HepG2 (cell line): Measurements from ENCODE around the gene RHBG. TPM values are rescaled to one million over a fixed set of nuclear protein-coding genes. Genes with fewer than 3 reads are reported as not detected.
"Not testable (repeated sequence)": the region's sequence is repeated elsewhere in the genome, so short reads cannot be mapped to it uniquely, and the experiment has no call there.

Experiments used
- ATAC-seq: fragments of 200-7000 bp; cut with Tn5 transposase; 3 replicates; pipeline ENCODE4 v1.9.1; 2020; ENCODE audit warnings: mild to moderate bottlenecking, moderate library complexity
- BruUV-seq: library from RNA; stranded (reverse); fragments of 400-500 nt; replicated peaks from 2 replicates; lab custom pipeline; 2021; lab: Mats Ljungman, UMichigan
- CTCF ChIA-PET: fragments of 300-600 bp; formaldehyde crosslinking; extraction: SDS; loops from one replicate; lab custom pipeline; 2021; ENCODE audit warnings: low total read pairs, inconsistent platforms, low intra/inter-chr PET ratio; lab: Yijun Ruan, JAX
- POLR2A ChIA-PET: fragments of 350-600 bp; sonication (Branson Sonifier 250); formaldehyde crosslinking; loops from one replicate; lab custom pipeline; 2020; ENCODE audit warnings: antibody characterized with exemption, inconsistent platforms; lab: Yijun Ruan, JAX
- DNase-seq: peaks from one replicate; pipeline ENCODE4 v3.0.0-alpha.2; 2015; ENCODE audit warnings: low spot score
- FAIRE-seq: peaks from 3 replicates; lab custom pipeline; 2011; peaks lifted over from hg19 to GRCh38; lab: Jason Lieb, UNC
- H2AFZ ChIP-seq: one replicate; pipeline ENCODE4 v1.6.1; 2011; ENCODE audit warnings: low read length, inconsistent platforms
- H3K27ac ChIP-seq: fragments of 300-600 bp; 3 replicates; pipeline ENCODE4 v1.8.0; 2011; ENCODE audit warnings: mixed run types, mild to moderate bottlenecking, mixed read lengths, low read length, inconsistent platforms; ENCODE audit not compliant: insufficient read depth; ENCODE audit errors: extremely low read length
- H3K27me3 ChIP-seq, 2 experiments: fragments of 200-600 bp in 1 of 2; 2 replicates in 1 of 2; 3 replicates in 1 of 2; pipeline versions ENCODE4 v1.6.0 to v1.8.0; 2011; ENCODE audit warnings: low read length in 2 of 2, mild to moderate bottlenecking in 2 of 2, moderate library complexity in 2 of 2, inconsistent platforms in 1 of 2; ENCODE audit not compliant: insufficient read depth in 2 of 2, control insufficient read depth in 1 of 2
- H3K36me3 ChIP-seq, 2 experiments: fragments of 200-600 bp in 1 of 2; replicated peaks in 1 of 2; 2 replicates in 1 of 2; 3 replicates in 1 of 2; pipeline versions ENCODE4 v1.5.1 to v1.8.0; 2011; ENCODE audit warnings: low read length in 2 of 2, inconsistent platforms in 1 of 2; ENCODE audit not compliant: insufficient read depth in 2 of 2, control insufficient read depth in 1 of 2
- H3K4me1 ChIP-seq: 2 replicates; pipeline ENCODE4 v1.5.1; 2012; ENCODE audit warnings: low read length, inconsistent platforms; ENCODE audit not compliant: insufficient read depth
- H3K4me2 ChIP-seq: 2 replicates; pipeline ENCODE4 v1.6.0; 2011; ENCODE audit warnings: low read depth, low read length, inconsistent platforms
- H3K4me3 ChIP-seq, 3 experiments: fragments of 200-600 bp in 1 of 3; sonication (generic), shearing (Covaris generic) in 1 of 3; replicated peaks in 1 of 3; 2 replicates each; pipeline ENCODE4 v1.5.1; 2011 to 2016; ENCODE audit warnings: low read length in 3 of 3, inconsistent platforms in 2 of 3, low read depth in 2 of 3, mild to moderate bottlenecking in 2 of 3, control low read depth in 1 of 3, mixed read lengths in 1 of 3; ENCODE audit not compliant: insufficient read depth in 1 of 3
- H3K79me2 ChIP-seq: one replicate; pipeline ENCODE4 v1.6.1; 2011; ENCODE audit warnings: low read length, inconsistent platforms; ENCODE audit not compliant: insufficient read depth
- H3K9ac ChIP-seq: 2 replicates; pipeline ENCODE4 v1.6.0; 2011; ENCODE audit warnings: mild to moderate bottlenecking, low read depth, low read length, inconsistent platforms; ENCODE audit not compliant: insufficient read depth
- H3K9me3 ChIP-seq: 2 replicates; pipeline ENCODE4 v1.5.1; 2012; ENCODE audit warnings: mild to moderate bottlenecking, low read length
- H4K20me1 ChIP-seq: 2 replicates; pipeline ENCODE4 v1.6.0; 2011; ENCODE audit warnings: inconsistent platforms, mild to moderate bottlenecking, low read length, moderate library complexity; ENCODE audit not compliant: insufficient read depth
- AKAP8 ChIP-seq: sonication (generic); formaldehyde crosslinking; IDR thresholded peaks from 2 replicates; pipeline ENCODE4 v1.5.1; 2020; ENCODE audit warnings: mild to moderate bottlenecking, missing genetic modification reagents
- CBFB ChIP-seq: sonication (generic); formaldehyde crosslinking; IDR thresholded peaks from 2 replicates; pipeline ENCODE4 v1.4.0; 2020; ENCODE audit warnings: missing genetic modification reagents
- KLF11 ChIP-seq: IDR thresholded peaks from 2 replicates; pipeline ENCODE4 v1.6.1; 2016; ENCODE audit warnings: missing compliant biosample characterization
- MAZ ChIP-seq, 2 experiments: sonication (generic) in 1 of 2; formaldehyde crosslinking in 1 of 2; IDR thresholded peaks; 2 replicates each; pipeline versions ENCODE4 v1.5.0 to v1.6.1; 2012 to 2020; ENCODE audit warnings: low read depth in 2 of 2, mild to moderate bottlenecking in 2 of 2, borderline replicate concordance in 1 of 2, improper control_type of control experiment in 1 of 2, low read length in 1 of 2, missing genetic modification reagents in 1 of 2, moderate library complexity in 1 of 2
- MLX ChIP-seq: IDR thresholded peaks from 2 replicates; pipeline ENCODE4 v1.6.1; 2016
- RAD21 ChIP-seq: fragments of 450-650 bp; formaldehyde crosslinking; IDR thresholded peaks from 2 replicates; pipeline ENCODE4 v1.5.0; 2020; ENCODE audit warnings: mild to moderate bottlenecking
- SOX5 ChIP-seq: IDR thresholded peaks from 2 replicates; pipeline ENCODE4 v1.6.1; 2016; ENCODE audit warnings: borderline replicate concordance
- ZNF7 ChIP-seq: IDR thresholded peaks from 2 replicates; pipeline ENCODE4 v1.6.1; 2016; ENCODE audit warnings: missing biosample characterization, missing genetic modification reagents
- ZSCAN12 ChIP-seq: sonication (generic); formaldehyde crosslinking; IDR thresholded peaks from 2 replicates; pipeline ENCODE4 v1.9.0; 2021; ENCODE audit warnings: mild to moderate bottlenecking, missing genetic modification reagents
- WGBS: methylation state at CpG from one replicate; pipeline ENCODE4 v1.1.6; 2017; ENCODE audit warnings: low lambda C conversion rate; 5-methylcytosine and 5-hydroxymethylcytosine counted together
- in situ Hi-C: cut with HindIII; loops from 2 replicates; pipeline ENCODE4 v1.10.0; 2017; ENCODE audit warnings: low pct_unique_long_range_greater_than_20kb; ENCODE audit not compliant: extremely low pct_ligation_motif_present
- intact Hi-C: fragments of 100-400 bp; cut with micrococcal nuclease; formaldehyde crosslinking; loops from one replicate; pipeline ENCODE4 v1.10.0; 2022; ENCODE audit not compliant: unreplicated experiment
- polyA plus RNA-seq, 8 experiments: library from polyadenylated mRNA; depleted of rRNA in 3 of 8; stranded (reverse) in 7 of 8; unstranded in 1 of 8; fragments of >200 nt; fragmentation: Illumina TruSeq in 4 of 8; extraction: Trizol in 4 of 8; gene quantifications; 2 replicates each; pipeline versions ENCODE4 v1.2.1 to v1.2.3, GENCODE V29; 2011 to 2016; ENCODE audit warnings: low read depth in 4 of 8, missing spikeins in 1 of 8, mixed read lengths in 1 of 8; ENCODE audit not compliant: insufficient read depth in 1 of 8
- total RNA-seq, 5 experiments: library from RNA; depleted of rRNA; stranded (reverse); fragments of >200 nt; fragmentation: Illumina TruSeq; extraction: Trizol; gene quantifications; 2 replicates each; pipeline ENCODE4 v1.2.3, GENCODE V29; 2016; ENCODE audit warnings: low read depth in 1 of 5

RHBG gene
- total and polyA plus RNA-seq, 2 of the 13 experiments (the other 11 are each of a cell fraction or from before 2014, with no cell fraction given) = 61.8 to 73.5 TPM

- WGBS = 94% methylated on average over 3 of the region's 3 CpGs
- H3K27me3 ChIP-seq = no peaks in the 10 kb centered on the region
- no peak for TF ChIP-seq MLX
- no peak for TF ChIP-seq ZNF7
- TF ChIP-seq AKAP8 = no peak
- TF ChIP-seq RAD21 (CRISPR knock-in tag) = no peak
- no peak for TF ChIP-seq SOX5 (CRISPR knock-in tag)
- no peak for TF ChIP-seq ZSCAN12 (CRISPR knock-in tag)
- no peak for TF ChIP-seq CBFB
- no peak for TF ChIP-seq MAZ (IDR thresholded peaks at IDR 0.05; ENCODE audit: borderline replicate concordance, low read depth, low read length)
- TF ChIP-seq MAZ (CRISPR knock-in tag; IDR thresholded peaks at IDR 0.05; ENCODE audit: low read depth) = no peak
- no peak for TF ChIP-seq KLF11
- H4K20me1 ChIP-seq = peaks cover 4% of the 10 kb centered on the region; the same call in 1 of the 2 replicates
- peaks cover 32 to 81% of the 10 kb centered on the region in 2 experiments for H3K36me3 ChIP-seq
- H3K4me1 ChIP-seq = no peaks in the 10 kb centered on the region
- ATAC-seq (no peak), DNase-seq (no peak), FAIRE-seq (no peak)
- in situ Hi-C loops (no loop called here), intact Hi-C loops (no loop called here)
- BruUV-seq = no TSS peak
- H3K9ac ChIP-seq = no peak overlapping the region
- H3K9me3 ChIP-seq = no peaks in the 10 kb centered on the region
- H3K27ac ChIP-seq = no peak overlapping the region
- peaks cover 2% of the 10 kb centered on the region for H3K79me2 ChIP-seq
- ChIA-PET POLR2A (no interaction called here), CTCF (no interaction called here)
- H2AFZ ChIP-seq = no peak overlapping the region
- no peak overlapping the region for H3K4me3 ChIP-seq
- no peak overlapping the region for H3K4me2 ChIP-seq
Measured at GRCh38 chr1:156320560-156320959, 48.5 kb upstream of the RHBG start.

GRCh38 chr1:156323179-156323578, 45.8 kb upstream of the RHBG start:
- ATAC-seq, H3K9ac ChIP-seq, intact Hi-C loops, FAIRE-seq, in situ Hi-C loops, DNase-seq, CTCF ChIA-PET, H3K4me2 ChIP-seq, H2AFZ ChIP-seq, H3K4me1 ChIP-seq, H3K79me2 ChIP-seq, H4K20me1 ChIP-seq, H3K9me3 ChIP-seq, H3K27me3 ChIP-seq, BruUV-seq, H3K4me3 ChIP-seq, POLR2A ChIA-PET, H3K27ac ChIP-seq: not testable (repeated sequence)
- H3K36me3 ChIP-seq = peaks cover 26 to 62% of the 10 kb centered on the region in 2 experiments
- WGBS = 97% methylated on average over 9 of the region's 9 CpGs
